ENCODE measurements around the gene ARRB1. TPM values are rescaled to one million over a fixed set of nuclear protein-coding genes. Genes with fewer than 3 reads are reported as not detected.
"Not testable (repeated sequence)": the region's sequence is repeated elsewhere in the genome, so short reads cannot be mapped to it uniquely, and the experiment has no call there.

ARRB1 gene
- total RNA-seq, 6 experiments from 2014 or later: 10.8 to 14.4 (median 11.2) TPM

DNA sequence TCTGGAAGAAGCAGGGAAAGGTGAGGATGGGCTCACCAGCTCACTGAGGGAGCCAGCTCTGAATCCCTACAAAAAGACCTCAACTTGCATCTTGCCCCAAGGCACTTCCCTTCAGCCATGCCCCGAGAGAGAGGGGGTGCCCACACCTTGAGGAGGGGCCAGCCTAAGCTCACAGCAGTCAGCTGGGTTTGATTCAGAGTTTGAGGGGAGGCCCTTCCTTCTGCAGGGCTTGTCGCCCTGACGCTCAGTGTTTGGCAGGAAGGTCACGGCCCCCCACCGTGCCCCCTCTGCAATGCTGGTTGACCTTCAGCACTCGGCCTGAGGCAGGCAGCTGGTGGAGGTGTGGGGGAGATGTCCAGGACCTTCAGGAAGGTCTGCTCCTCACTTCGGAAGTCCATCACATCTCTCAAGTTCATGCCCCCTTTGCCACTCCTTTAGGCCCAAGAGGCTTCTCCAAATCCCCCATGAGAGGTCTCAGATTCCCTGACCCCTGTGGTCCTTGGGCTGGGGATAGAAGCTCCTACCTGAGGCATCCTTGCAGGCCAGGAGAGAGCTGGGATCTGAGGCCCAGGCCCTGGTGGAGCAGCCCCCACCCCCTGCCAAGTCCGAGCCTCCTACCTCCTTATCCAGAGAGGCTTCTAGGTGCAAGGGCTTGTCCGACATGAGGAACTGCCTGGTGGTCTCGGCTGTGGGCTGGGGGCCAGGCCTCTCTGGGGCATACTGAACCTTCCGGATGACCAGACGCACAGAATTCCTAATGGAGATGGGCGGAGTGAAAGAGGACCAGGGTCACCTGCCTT lies 73.3 kb downstream of the ARRB1 start:
- H3K27me3 Mint-ChIP-seq (ENCODE audit: insufficient read depth): peaks cover 2% of the 10 kb centered on the region; the same call in 1 of the 2 replicates
- H3K9me3 Mint-ChIP-seq: no peaks in the 10 kb centered on the region
- no peak for TF ChIP-seq CTCF (IDR thresholded peaks at IDR 0.05)
- H3K27ac Mint-ChIP-seq: no peak overlapping the region
- no peak for DNase-seq
- H3K4me3 Mint-ChIP-seq: no peak overlapping the region
- no peaks in the 10 kb centered on the region for H3K4me1 Mint-ChIP-seq (ENCODE audit: low read depth)
- no peaks in the 10 kb centered on the region for H3K36me3 Mint-ChIP-seq (ENCODE audit: low read depth)

DNA sequence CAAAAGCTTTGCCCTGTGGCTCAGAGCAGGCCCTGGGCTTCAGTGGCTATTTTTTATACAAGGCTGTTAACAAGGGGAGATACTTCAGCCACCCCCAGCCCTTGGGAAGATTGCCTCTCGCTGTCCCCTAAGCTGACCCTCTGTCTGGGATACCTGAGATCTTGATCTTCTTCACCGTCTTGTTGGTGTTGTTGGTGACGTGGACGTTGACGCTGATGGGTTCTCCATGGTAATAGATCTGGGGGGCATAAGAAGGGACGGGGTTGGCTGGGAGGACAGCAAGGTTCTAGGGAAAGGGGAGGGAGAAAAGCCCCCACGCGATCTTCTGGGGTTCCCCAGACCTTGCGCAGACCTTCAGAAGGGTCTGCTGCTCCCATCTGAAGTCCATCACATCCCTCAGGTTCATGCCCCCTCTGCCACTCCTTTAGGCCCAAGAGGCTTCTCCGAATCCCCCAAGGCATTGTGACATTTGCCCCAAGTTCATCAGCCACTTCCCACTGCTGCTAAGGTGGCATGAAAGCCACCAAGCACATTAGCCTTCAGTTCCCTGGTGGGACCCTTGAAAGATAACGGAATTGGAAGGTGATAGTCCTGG lies 74.2 kb downstream of the ARRB1 start:
- no peaks in the 10 kb centered on the region for H3K9me3 Mint-ChIP-seq
- TF ChIP-seq CTCF (IDR thresholded peaks at IDR 0.05): no peak
- DNase-seq: no peak
- H3K4me3 Mint-ChIP-seq: no peak overlapping the region
- no peaks in the 10 kb centered on the region for H3K4me1 Mint-ChIP-seq (ENCODE audit: low read depth)
- no peak overlapping the region for H3K27ac Mint-ChIP-seq
- H3K36me3 Mint-ChIP-seq (ENCODE audit: low read depth): no peaks in the 10 kb centered on the region
- H3K27me3 Mint-ChIP-seq (ENCODE audit: insufficient read depth): peaks cover 2% of the 10 kb centered on the region; the same call in 1 of the 2 replicates

DNA sequence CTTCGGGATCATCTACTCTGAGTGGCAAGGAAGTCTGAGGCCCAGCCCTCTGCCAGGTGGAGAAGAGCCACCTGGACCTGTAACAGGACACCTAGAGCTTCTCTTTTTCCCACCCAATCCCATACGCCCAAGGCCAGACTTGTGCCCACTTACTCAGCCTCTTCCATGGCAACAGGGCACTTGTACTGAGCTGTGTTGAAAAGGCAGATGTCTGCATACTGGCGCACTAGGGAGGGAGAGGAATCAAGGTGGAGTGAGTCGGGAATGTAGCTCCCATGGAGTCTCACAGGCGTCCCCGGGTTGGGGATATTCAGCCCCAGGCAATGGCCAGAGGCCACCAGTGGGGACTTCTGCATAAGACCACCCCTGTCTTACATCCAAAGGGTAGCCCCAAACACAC lies 74.8 kb downstream of the ARRB1 start:
- no peak overlapping the region for H3K4me3 Mint-ChIP-seq
- H3K36me3 Mint-ChIP-seq (ENCODE audit: low read depth): no peaks in the 10 kb centered on the region
- DNase-seq: no peak

DNA sequence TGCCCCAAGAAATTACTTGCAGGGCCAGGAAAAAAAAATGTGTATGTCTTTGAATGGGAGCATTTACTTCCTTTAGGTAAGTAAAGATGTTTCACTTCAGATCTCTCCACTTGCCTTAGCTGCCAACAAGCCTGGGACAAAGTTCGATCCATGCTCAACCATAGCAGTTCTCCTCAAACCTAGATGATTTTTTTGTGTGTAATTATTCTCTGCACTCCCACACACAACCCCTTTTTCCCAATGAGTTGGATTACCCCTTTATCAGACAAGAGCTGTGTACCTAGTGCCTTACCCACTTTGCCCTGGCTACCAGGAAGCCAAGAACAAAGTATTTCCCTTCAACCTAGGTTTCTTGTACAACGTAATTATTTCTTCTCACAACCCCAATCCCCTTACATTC lies 75.3 kb downstream of the ARRB1 start:
- no peaks in the 10 kb centered on the region for H3K36me3 Mint-ChIP-seq (ENCODE audit: low read depth)
- H3K4me3 Mint-ChIP-seq: no peak overlapping the region

More for the DNA sequence above, 74.8 kb downstream of the ARRB1 start:
- Mint-ChIP-seq H3K27ac (no peak overlapping the region), H3K4me1 (ENCODE audit: low read depth) (no peaks in the 10 kb centered on the region), H3K27me3 (ENCODE audit: insufficient read depth) (peaks cover 2% of the 10 kb centered on the region; the same call in 1 of the 2 replicates), H3K9me3 (no peaks in the 10 kb centered on the region)
- no peak for TF ChIP-seq CTCF (IDR thresholded peaks at IDR 0.05)

DNA sequence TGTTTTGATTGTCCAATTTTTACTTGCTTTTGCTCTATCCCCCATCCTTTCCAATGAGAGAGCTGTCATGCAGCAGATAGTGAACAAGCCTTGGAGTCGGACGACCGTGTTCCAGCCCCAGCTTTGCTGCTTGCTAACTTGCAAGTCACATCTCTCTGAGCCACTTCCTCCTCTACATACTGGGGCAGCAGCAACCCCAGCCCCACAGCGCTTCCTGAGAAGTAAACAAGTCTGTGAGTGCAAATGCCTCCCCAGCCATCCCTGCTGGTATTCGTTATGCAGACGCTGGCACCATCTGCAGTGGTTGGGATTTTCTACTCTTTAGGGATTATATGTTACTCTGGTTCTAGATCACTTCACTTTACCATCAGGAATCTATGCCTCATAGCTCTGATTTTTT lies 75.9 kb downstream of the ARRB1 start:
- no peak overlapping the region for H3K27ac Mint-ChIP-seq
- peaks cover 2% of the 10 kb centered on the region for H3K27me3 Mint-ChIP-seq (ENCODE audit: insufficient read depth)
- H3K4me3 Mint-ChIP-seq: no peak overlapping the region
- H3K36me3 Mint-ChIP-seq (ENCODE audit: low read depth): no peaks in the 10 kb centered on the region
- no peaks in the 10 kb centered on the region for H3K9me3 Mint-ChIP-seq
- DNase-seq: no peak
- H3K4me1 Mint-ChIP-seq (ENCODE audit: low read depth): no peaks in the 10 kb centered on the region
- TF ChIP-seq CTCF (IDR thresholded peaks at IDR 0.05): no peak

More for the DNA sequence above, 75.3 kb downstream of the ARRB1 start:
- Mint-ChIP-seq H3K27me3 (ENCODE audit: insufficient read depth) (peaks cover 2% of the 10 kb centered on the region), H3K27ac (no peak overlapping the region), H3K9me3 (no peaks in the 10 kb centered on the region), H3K4me1 (ENCODE audit: low read depth) (no peaks in the 10 kb centered on the region)
- DNase-seq: no peak
- TF ChIP-seq CTCF (IDR thresholded peaks at IDR 0.05): no peak

DNA sequence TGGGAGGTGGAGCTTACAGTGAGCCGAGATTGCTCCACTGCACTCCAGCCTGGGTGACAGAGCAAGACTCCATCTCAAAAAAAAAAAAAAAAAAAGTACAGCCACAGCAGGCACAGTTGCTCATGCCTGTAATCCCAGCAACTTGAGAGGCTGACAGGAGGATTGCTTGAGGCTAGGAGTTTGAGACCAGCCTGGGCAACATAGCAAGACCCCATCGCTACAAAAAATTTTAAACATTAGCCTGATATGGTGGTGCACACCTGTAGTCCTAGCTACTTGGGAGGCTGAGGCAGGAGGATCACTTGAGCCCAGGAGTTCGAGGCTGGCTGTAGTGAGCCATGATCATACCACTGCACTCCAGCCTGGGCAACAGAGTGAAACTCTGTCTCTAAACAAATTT lies 76.7 kb downstream of the ARRB1 start:
- not testable (repeated sequence) for DNase-seq; H3K36me3 Mint-ChIP-seq (ENCODE audit: low read depth); H3K27me3 Mint-ChIP-seq (ENCODE audit: insufficient read depth); H3K4me1 Mint-ChIP-seq (ENCODE audit: low read depth); H3K27ac Mint-ChIP-seq; H3K4me3 Mint-ChIP-seq; H3K9me3 Mint-ChIP-seq

All from HFFc6 (cell line).